ENCODE results near the gene TBCA.

Gene TBCA

GRCh38 chr5:77768978-77769377, 7.2 kb downstream of the TBCA start:
- H3K27me3 ChIP-seq (ENCODE audit: insufficient read depth, low read length, poor library complexity, severe bottlenecking), result no peaks in the 10 kb centered on the region
- peaks cover 65% of the 10 kb centered on the region for H3K4me1 ChIP-seq (ENCODE audit: insufficient read depth, low read length, poor library complexity, severe bottlenecking)
- H3K36me3 ChIP-seq (ENCODE audit: insufficient read depth, low read length), result peaks cover 4% of the 10 kb centered on the region; the same call in 1 of the 2 replicates
- peaks cover 81% of the 10 kb centered on the region for H4K20me1 ChIP-seq (ENCODE audit: insufficient read depth, low read length, poor library complexity, severe bottlenecking)
- H3K9me3 ChIP-seq (ENCODE audit: insufficient read depth, low read depth, low read length), result no peaks in the 10 kb centered on the region
- peak overlapping the region; percentile 38 for H3K9ac ChIP-seq (ENCODE audit: low read depth, low read length, poor library complexity, severe bottlenecking)
- TF ChIP-seq EZH2phosphoT487 (IDR thresholded peaks at IDR 0.05; ENCODE audit: borderline replicate concordance) (no peak), CTCF (conservative IDR thresholded peaks at IDR 0.05; ENCODE audit: low read length) (no peak)
- H3K4me3 ChIP-seq (ENCODE audit: low read length, poor library complexity, severe bottlenecking), result peak overlapping the region; percentile 56
- H3K79me2 ChIP-seq (ENCODE audit: insufficient read depth, low read length), result peaks cover 96% of the 10 kb centered on the region
- no peaks in the 10 kb centered on the region for H3K9me2 ChIP-seq (replicated peaks; ENCODE audit: low read depth, low read length)
- H3K4me2 ChIP-seq (ENCODE audit: low read depth, low read length, poor library complexity, severe bottlenecking), result peak overlapping the region; percentile 93
- H3F3A ChIP-seq (ENCODE audit: low read depth), result no peaks in the 10 kb centered on the region
- no peak overlapping the region for H2AFZ ChIP-seq (ENCODE audit: low read length)

GRCh38 chr5:77767301-77767700, 8.8 kb downstream of the TBCA start:
- peaks cover 12% of the 10 kb centered on the region for H3K36me3 ChIP-seq (ENCODE audit: insufficient read depth, low read length)
- peaks cover 49% of the 10 kb centered on the region for H3K4me1 ChIP-seq (ENCODE audit: insufficient read depth, low read length, poor library complexity, severe bottlenecking)
- H3K9me2 ChIP-seq (replicated peaks; ENCODE audit: low read depth, low read length), result no peaks in the 10 kb centered on the region
- TF ChIP-seq EZH2phosphoT487 (IDR thresholded peaks at IDR 0.05; ENCODE audit: borderline replicate concordance) (no peak), CTCF (conservative IDR thresholded peaks at IDR 0.05; ENCODE audit: low read length) (no peak)
- H3F3A ChIP-seq (ENCODE audit: low read depth), result no peaks in the 10 kb centered on the region
- H3K9ac ChIP-seq (ENCODE audit: low read depth, low read length, poor library complexity, severe bottlenecking), result no peak overlapping the region
- H3K79me2 ChIP-seq (ENCODE audit: insufficient read depth, low read length), result peaks cover 94% of the 10 kb centered on the region
- H3K27me3 ChIP-seq (ENCODE audit: insufficient read depth, low read length, poor library complexity, severe bottlenecking), result no peaks in the 10 kb centered on the region
- H3K4me3 ChIP-seq (ENCODE audit: low read length, poor library complexity, severe bottlenecking), result peak overlapping the region; percentile 56
- 0 out of 2 replicates have a peak, but pooled peaks cover 3% of the 10 kb centered on the region for H3K9me3 ChIP-seq (ENCODE audit: insufficient read depth, low read depth, low read length)
- no peak overlapping the region for H2AFZ ChIP-seq (ENCODE audit: low read length)
- H3K4me2 ChIP-seq (ENCODE audit: low read depth, low read length, poor library complexity, severe bottlenecking), result peak overlapping the region; percentile 93
- H4K20me1 ChIP-seq (ENCODE audit: insufficient read depth, low read length, poor library complexity, severe bottlenecking), result peaks cover 64% of the 10 kb centered on the region

DNA sequence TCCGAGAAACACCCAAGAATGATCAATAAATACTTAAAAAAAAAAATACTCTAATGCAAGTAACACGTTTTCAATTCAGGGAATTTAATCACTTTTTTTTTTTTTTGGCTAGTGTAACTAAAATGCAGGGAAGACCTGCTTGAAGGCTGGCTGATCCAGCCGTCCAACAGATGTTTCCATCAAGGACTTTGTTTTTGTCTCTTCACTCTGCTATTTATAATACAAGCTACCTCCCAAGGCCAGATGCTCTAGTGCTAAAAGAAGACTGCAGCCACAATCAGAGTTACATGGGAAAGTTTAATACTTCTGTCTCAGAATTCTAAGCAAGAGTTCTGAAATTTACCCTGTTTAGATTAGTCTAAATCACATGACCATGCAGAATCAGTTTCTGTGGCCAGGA, 14.5 kb downstream of the TBCA start:
- TF ChIP-seq EZH2phosphoT487 (IDR thresholded peaks at IDR 0.05; ENCODE audit: borderline replicate concordance), result no peak
- TF ChIP-seq CTCF (conservative IDR thresholded peaks at IDR 0.05; ENCODE audit: low read length), result no peak
- 0 out of 2 replicates have a peak, but pooled peaks cover 3% of the 10 kb centered on the region for H3K9me3 ChIP-seq (ENCODE audit: insufficient read depth, low read depth, low read length)
- H2AFZ ChIP-seq (ENCODE audit: low read length), result no peak overlapping the region
- no peaks in the 10 kb centered on the region for H3K9me2 ChIP-seq (replicated peaks; ENCODE audit: low read depth, low read length)
- H3K36me3 ChIP-seq (ENCODE audit: insufficient read depth, low read length), result peaks cover 11% of the 10 kb centered on the region
- H4K20me1 ChIP-seq (ENCODE audit: insufficient read depth, low read length, poor library complexity, severe bottlenecking), result peaks cover 8% of the 10 kb centered on the region
- H3F3A ChIP-seq (ENCODE audit: low read depth), result no peaks in the 10 kb centered on the region
- peaks cover 87% of the 10 kb centered on the region for H3K79me2 ChIP-seq (ENCODE audit: insufficient read depth, low read length)
- H3K4me3 ChIP-seq (ENCODE audit: low read length, poor library complexity, severe bottlenecking), result no peak overlapping the region
- H3K4me2 ChIP-seq (ENCODE audit: low read depth, low read length, poor library complexity, severe bottlenecking), result no peak overlapping the region
- H3K4me1 ChIP-seq (ENCODE audit: insufficient read depth, low read length, poor library complexity, severe bottlenecking), result peaks cover 4% of the 10 kb centered on the region
- no peaks in the 10 kb centered on the region for H3K27me3 ChIP-seq (ENCODE audit: insufficient read depth, low read length, poor library complexity, severe bottlenecking)
- H3K9ac ChIP-seq (ENCODE audit: low read depth, low read length, poor library complexity, severe bottlenecking), result no peak overlapping the region
